Activated T-cell treated with anti-CD3 and anti-CD28 coated beads for 4 hours (primary cell): ENCODE data around the gene GAS2L1.

ENCODE experiments used
- DNase-seq: peaks from one replicate; pipeline ENCODE4 v3.0.0-alpha.2; 2020

GAS2L1 gene

GRCh38 chr22:29306175-29306834 is at the start of gene GAS2L1:
TSS of gene GAS2L1 (plus strand) at chr22:29306650. CDS start at chr22:29308106, 1,456 bp downstream.
- DNase-seq, result no peak

DNA sequence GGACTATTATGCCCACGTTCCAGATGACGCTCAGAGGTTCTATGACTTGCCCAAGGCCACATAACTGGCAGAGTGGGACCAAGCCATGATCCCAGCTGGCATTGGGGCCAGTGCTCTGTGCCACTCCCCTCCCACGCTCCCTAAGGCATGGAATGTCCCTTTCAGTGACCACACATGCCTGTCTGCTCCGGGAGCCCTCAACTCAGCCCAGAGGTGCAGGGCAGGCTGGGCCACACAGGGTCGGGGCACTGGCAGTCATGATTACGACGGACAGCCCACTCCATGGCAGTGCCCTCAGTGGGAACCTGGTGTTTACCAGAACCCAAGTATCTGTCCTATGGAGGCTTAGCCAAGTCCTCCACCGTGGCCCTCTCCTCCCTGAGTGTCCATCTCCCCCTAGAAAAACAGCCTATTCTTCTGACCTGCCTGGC is 48.7 kb upstream of the GAS2L1 start:
- no peak for DNase-seq

GRCh38 chr22:29258407-29259252 is 47.8 kb upstream of the GAS2L1 start:
- DNase-seq, result no peak

DNA sequence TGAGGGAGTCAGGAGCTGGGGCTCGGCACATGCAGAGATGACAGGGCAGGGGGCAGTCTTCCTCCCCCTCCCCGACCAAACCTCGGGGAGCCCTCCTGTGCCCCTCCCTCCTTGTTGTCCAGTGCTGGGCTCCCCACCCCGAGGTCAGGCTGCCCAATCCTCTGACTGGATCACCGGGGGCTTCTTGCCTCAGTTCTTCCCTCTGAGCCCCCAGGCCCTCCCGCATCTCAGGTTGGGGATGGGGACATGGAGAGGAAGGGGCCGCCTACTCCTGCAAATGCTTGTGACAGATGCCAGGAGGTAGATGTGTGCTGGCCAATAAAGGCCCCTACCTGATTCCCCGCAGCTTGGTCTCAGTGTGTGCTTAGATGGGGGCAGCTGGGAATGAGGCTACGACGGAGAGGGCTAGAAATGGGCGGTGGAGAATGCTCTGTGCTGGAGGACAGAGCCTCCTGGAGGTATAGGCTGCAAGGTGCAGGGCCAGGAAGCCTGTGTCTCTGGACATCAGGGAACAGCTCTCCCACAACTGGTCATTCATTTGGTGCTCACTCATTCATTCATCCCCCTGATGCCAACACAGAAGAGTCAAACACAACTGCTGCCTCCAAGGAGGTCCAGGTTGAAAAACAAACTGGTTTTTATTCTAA is 47.1 kb upstream of the GAS2L1 start:
- no peak for DNase-seq

DNA sequence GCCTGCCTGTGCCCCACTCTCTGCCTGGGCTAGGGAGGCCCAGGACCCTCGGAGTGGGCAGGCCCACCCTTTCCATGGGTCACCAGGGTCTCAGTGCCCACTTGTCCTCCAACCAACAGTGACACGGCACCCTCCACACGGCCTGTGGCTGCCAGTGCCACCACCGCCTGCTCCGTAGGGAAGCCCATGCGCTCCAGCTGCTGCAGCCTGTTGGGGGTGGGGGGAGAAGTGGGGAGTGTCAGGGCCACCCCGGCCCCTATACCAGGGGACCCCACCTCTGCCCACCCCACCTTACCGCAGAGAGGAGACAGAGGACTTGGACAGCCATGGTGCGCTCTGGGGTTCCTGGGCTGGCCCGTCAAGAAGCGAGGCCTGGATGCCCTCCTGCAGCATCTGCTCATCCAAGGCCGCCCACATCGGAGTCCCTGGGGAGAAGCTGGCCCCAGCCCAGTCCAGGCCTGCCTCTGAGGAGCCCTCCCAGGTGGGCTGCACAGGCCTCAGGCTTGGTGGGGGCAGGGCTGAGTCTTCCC is 46.4 kb upstream of the GAS2L1 start:
- DNase-seq, result no peak

GRCh38 chr22:29260601-29261315 is 45.7 kb upstream of the GAS2L1 start:
- no peak for DNase-seq

GRCh38 chr22:29263791-29264276 is 42.6 kb upstream of the GAS2L1 start:
- no peak for DNase-seq

DNA sequence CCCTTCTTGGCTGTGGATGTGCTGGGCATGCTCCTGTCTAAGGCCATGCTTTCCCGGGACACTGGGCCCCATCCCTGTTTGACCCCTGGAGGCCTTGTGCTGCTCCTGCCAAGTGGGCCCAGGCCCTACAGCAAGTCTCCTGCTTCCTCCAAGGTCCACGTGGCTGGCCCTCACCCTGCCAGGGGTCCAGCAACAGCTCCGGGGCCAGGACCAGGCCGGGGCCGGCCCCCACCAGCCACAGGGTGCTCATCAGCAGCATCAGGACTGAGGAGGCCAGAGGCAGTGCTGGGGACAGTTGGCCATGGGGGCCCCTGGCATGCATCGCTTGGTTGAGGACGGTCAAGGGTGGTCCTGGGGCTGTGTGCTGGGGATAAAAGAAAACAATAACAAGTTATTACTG is 41.1 kb upstream of the GAS2L1 start:
- no peak for DNase-seq

DNA sequence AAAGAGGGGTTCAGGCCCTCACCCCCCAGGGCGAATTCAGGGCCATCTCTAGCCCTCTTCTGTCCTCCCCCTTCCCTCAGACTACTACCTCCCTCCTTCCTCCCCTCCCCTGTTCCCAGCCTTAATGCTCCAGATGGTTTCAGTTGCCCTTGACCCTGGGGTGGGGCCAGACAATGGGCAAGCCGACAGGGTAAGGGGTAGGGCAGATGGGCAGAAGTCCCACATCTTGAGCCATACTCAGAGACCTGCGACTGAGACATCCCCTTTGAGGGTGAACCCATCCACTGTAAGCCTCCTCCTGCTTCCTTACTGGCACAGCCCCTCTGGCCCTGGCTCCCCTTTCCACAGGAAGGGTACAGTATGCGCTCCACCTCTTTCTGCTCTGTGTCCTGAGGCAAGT is 40.5 kb upstream of the GAS2L1 start:
- DNase-seq, result no peak

DNA sequence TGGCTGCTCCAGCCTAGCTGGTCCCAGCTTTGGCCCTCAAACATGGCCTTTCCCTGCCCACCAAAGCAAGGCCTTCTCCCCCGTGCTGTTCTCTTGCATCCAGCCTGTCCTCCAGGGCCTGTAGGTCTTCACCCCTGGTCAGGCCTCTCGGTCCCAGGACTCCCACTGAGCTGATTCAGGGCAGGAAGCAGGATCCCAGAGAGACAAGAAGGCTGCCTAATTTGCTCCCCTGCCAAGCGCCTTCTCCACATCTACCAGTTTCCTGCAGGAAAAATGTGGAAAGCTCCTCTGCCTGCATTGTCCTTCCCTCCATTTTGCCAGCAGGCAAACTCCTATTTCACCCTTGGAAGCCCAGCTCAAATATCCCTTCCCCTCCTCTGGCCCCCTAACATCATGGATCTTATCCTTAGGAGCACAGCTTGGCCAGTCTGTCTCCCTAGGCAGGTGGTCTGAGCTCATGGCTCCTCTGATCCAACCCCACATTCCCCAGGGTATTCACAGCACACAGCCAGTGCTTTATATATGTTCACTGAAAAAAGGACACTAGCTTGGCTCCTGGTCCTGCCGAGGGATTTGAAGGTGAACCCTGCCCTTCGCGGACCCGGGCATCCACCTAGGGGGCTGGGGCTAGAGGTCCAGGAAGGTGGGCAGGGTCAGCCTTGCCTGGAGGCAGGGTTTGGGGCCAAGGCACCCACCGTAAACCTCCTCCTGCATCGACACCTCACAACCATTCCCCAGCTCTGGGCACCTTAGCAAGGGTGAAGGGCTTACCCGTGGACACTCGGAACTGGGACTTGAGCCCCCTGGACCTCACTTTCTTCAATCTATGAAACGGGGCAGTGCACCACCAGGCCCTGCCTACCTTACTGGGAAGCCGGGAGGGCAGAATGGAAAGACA is 39.6 kb upstream of the GAS2L1 start:
- no peak for DNase-seq

GRCh38 chr22:29267462-29267857 is 39.0 kb upstream of the GAS2L1 start:
- no peak for DNase-seq

GRCh38 chr22:29267858-29268510 is 38.5 kb upstream of the GAS2L1 start, which contains the start of the genes EWSR1 and RHBDD3:
TSS of gene EWSR1 (plus strand) at chr22:29268268. CDS start at chr22:29268337, 69 bp downstream.
TSS of gene RHBDD3 (minus strand) at chr22:29267981. CDS start at chr22:29265626, 2,355 bp downstream.
- peak; percentile 96 for DNase-seq

DNA sequence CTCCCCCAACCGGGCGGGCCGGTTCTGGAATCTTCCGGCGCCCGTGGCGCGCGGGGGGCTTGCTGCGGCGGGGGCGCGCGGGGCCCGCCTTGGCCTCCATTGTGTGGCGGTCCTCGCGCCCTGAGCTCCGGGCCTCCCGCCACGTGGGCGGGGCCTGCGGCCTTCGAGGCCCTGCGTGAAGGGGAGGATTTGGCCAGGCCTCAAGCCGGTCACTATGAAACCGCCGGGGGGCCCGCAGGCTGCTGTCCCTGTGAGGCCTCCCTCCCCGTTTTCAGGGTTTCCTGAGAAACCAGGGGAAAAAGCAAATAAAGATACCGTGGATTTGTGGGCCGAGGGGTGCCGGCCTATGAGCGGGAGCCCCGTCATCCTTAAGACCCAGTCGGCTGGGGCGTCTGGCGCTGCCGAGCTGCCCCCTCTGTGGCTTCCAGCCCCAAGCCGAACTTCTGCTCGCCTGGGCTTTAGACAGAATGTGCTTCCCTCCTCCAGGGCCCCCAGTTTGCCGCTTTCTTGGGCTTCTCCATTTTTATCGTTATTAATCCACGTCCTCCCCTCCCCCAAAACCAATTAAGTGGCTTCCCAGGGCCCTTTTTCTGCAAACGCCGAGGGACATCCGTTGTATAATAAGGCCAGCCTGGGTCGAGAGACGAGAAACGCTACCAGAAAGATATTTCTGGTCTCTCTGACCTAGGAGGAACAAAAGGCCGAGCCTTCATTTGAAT is 37.8 kb upstream of the GAS2L1 start:
- peak; percentile 24 for DNase-seq

- no peak for DNase-seq
Observed at GRCh38 chr22:29269230-29269604, 37.2 kb upstream of the GAS2L1 start.

- DNase-seq, result no peak
Observed at GRCh38 chr22:29269731-29270474, 36.5 kb upstream of the GAS2L1 start.

DNA sequence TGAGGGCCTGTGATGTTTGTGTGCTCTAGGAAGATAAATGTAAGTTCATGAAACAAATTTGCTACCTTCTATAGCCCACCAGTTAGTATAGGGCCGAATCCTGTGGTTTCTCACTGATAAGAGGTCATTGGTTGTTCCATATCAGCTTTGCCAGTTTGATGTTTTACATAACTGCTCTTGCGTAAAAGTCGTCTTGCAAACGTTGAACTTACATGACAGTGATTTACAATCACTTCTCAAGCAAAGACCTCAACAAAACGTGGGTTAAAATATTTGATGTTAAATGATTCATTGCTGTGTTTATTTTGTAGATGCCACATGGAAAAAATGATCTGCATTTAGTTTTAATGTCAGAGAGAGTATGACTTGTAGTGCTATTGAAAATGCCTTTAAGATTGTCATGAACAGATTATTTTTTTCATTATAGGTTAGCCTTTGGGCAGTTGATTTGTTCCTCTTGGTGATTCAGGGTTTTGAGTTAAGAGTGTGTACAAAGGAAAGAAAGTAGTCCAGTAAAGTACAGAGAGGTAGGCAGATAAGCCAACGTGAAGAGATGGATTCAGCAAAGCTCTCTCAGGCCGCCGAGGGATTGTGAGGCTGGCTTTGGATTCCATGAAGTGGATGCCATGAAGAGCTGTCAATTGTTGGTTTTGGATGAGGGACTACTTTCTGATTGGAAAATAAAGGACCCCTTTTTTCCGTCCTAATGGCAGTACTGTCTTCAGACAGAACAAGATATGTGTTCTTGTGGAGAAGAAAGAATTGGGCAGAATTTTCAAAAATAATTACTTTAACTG is 35.8 kb upstream of the GAS2L1 start:
- DNase-seq, result no peak

DNA sequence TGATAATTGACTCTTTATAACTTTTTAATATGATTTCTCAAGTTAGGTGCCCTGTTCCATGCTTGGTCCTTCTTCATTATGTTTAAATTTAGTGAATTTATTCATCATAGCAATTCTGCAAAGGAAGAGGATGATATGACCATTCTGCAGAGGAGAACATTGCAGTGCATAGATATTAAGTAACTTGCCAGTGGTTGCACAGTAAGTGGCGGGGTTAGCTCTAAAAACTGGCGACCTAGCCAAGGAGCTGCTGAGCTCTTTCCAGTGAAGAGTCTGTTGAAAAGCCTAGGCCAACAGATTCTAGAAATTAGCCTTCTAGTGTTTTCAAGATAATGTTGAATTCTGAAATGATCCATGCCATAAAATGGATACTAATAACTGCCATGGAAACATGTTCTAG is 33.8 kb upstream of the GAS2L1 start:
- DNase-seq, result no peak

GRCh38 chr22:29275167-29275566 is 31.3 kb upstream of the GAS2L1 start:
- DNase-seq, result no peak
